Fibroblast of lung (primary cell): ENCODE data around the gene CCDC154.

Experiments used
- CTCF ChIP-seq, 2 donors: IDR thresholded peaks in 1 of 2; conservative IDR thresholded peaks in 1 of 2; 1 replicate in 1 of 2; 2 replicates in 1 of 2; pipeline ENCODE4 v1.5.1; 2011 to 2012; ENCODE audit warnings: low read length in 2 of 2, control low read depth in 1 of 2, inconsistent platforms in 1 of 2, low read depth in 1 of 2, mild to moderate bottlenecking in 1 of 2
- EZH2 ChIP-seq: IDR thresholded peaks from 2 replicates; pipeline ENCODE4 v1.5.1; 2012; ENCODE audit warnings: low read length, control low read depth, mild to moderate bottlenecking; ENCODE audit errors: missing control alignments

DNA sequence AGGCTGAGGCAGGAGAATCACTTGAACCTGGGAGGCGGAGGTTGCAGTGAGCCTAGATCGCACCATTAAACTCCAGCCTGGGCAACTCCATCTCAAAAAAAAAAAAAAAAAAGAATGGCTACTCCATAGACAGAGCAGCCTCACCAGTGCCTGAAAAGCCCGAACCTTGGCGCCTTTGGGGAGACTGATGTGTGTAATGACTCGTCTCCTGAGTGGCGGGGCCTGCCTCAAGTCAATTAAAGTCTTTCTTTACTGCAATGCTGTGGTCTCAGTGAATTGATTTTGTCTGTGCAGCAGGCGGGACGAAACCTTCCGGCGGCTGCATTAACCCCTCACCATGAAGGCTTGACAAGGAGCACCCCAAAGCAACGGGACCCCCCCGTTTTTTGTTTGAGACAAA is 20.3 kb downstream of the CCDC154 start:
- TF ChIP-seq CTCF (conservative IDR thresholded peaks at IDR 0.05 in 1 of 2, IDR thresholded peaks at IDR 0.05 in 1 of 2; ENCODE audit: low read depth in 1 of 2, low read length in 2 of 2) (no peak), EZH2 (no peak)
